Suppressor macrophage treated with lipopolysaccharide for 1 hour (primary cell): ENCODE results near the gene BCKDHB.

Source experiments
- DNase-seq, 3 donors: peaks; one replicate each; pipeline ENCODE4 v3.0.0-alpha.2; 2020 to 2022

Gene BCKDHB

GRCh38 chr6:80333342-80333741, 226.9 kb downstream of the BCKDHB start:
- no peak for DNase-seq

- DNase-seq, result no peak
These were observed 228.7 kb downstream of the BCKDHB start for GRCh38 chr6:80335121-80335531.

- DNase-seq, result no peak
These were observed 230.4 kb downstream of the BCKDHB start for GRCh38 chr6:80336911-80337310.

- peak; percentile 68 to 93 (median 81) for DNase-seq
These were observed 231.8 kb downstream of the BCKDHB start for GRCh38 chr6:80338201-80338836.

DNA sequence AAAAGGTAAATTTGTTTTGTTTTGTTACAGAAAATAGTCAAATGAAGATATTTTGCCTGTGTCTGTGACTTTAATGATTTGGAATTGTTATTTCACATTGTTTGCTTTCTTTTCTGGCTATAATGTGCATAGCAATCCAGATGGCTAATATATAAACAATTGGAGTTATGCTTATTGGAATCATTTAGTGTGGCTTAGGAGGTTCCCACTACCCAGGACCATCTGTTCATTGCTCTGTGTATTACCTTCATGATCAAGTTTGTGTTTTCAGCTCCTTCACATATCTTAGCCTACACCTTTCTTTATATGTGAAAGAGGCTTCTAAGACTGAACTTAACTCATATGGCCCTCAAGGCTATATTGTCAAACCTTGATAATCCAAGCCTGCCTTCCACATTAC, 232.9 kb downstream of the BCKDHB start:
- no peak for DNase-seq

- DNase-seq, result no peak
These were observed 233.8 kb downstream of the BCKDHB start for GRCh38 chr6:80340280-80340679.

GRCh38 chr6:80340686-80341085, 234.2 kb downstream of the BCKDHB start:
- DNase-seq, result no peak

DNA sequence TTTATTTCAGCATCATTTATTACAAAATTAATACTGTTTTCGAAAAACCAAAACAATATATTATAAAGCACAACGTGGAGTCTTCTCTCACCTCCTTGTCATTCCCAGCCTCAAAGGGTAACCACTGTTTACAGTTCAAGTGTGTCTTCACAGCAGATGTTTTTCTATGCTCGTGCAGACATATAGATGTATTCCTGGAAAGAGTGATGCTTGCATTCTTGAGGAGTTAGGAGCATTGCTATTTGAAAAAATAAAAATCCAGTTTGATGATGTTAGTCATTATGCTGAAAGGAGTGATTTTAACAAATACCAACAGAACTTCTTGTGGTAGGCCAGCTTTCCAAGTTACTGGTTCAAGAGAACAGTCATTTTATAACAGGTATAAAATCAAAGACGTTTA, 234.9 kb downstream of the BCKDHB start:
- DNase-seq, result no peak

- DNase-seq, result no peak
These were observed 237.0 kb downstream of the BCKDHB start for GRCh38 chr6:80343511-80343910.

DNA sequence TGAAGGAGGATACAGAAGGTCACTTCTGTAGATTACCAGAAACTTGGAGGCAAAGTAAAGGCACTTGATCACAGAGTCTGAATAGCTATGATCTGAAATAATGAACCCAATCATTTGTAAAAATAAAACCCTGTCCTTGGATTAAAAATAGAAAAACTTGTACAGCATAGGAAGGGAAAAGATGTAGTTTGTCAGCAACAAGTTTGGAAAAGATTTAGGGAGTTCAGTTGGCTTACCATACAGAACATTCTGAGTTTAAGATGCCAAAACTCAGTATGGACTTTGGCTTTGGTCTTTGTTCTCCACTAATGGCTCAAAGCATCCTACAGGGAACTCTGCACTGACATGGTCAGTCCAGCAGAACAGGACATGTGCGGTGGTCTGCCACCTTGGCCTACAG, 240.6 kb downstream of the BCKDHB start:
- DNase-seq, result no peak

GRCh38 chr6:80348263-80348662, 241.8 kb downstream of the BCKDHB start:
- no peak for DNase-seq

DNA sequence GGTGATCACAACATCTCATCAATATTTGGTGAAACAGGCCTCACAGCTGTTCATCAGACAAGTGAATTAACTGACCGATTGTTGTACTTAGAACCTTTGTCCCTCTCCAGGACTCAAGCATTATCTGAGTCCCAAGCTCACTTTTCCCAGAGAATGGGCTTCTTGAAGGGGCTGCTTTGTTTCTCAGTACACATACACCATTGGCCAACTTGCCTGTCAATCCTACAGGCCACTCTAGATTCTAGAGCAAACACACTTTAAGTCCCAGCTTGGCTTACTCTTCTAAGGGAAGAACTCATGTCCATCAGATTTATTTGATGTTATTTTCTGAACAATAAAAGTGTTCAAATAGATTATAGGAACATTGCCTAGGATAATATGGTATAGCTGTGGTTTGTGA, 249.5 kb downstream of the BCKDHB start:
- DNase-seq, result no peak

GRCh38 chr6:80356545-80356944, 250.1 kb downstream of the BCKDHB start:
- DNase-seq, result no peak

DNA sequence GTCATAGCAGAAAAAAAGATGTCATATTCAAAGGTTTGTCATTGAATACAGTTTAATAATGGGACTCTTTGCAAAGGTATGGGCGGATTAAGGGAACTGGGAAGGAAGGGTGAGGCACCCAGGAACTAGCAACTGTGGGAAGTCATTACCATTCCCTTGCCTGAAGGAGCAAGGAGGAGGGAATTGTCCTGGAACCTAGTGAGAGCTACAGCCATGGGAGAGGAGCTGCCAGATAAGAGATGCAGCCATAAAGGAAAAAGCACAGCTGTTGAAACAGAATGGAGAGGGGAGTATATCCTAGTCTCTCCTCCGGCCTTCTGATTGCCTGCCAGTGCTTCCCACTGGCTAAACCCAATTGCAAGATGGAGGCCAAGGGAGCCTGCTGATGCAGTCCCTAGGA, 250.6 kb downstream of the BCKDHB start:
- DNase-seq, result no peak

- DNase-seq, result no peak
These were observed 251.2 kb downstream of the BCKDHB start for GRCh38 chr6:80357674-80358073.

- no peak for DNase-seq
These were observed 257.1 kb downstream of the BCKDHB start for GRCh38 chr6:80363501-80364122.

DNA sequence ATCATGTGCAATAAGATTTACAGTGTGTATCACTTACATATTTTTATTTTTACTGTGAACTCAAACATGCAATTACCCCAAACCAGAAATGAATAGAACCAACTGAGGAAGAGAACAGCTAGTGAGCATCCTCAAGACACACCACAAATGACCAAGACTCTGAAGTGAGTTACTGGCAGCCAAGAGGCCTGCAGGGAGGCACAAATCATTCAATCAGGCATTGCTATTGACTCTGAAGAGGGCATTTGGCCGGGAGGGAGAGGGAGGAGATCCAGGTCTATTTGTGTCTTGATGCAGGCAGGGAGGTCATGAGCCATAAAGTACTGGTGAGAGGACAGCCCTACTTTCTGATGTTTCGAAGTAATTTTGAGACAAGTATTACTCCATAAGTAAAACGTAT, 257.7 kb downstream of the BCKDHB start:
- DNase-seq, result no peak

GRCh38 chr6:80366051-80366450, 259.6 kb downstream of the BCKDHB start:
- no peak for DNase-seq

- DNase-seq, result no peak
These were observed 260.2 kb downstream of the BCKDHB start for GRCh38 chr6:80366714-80367113.

- DNase-seq, result no peak
These were observed 269.9 kb downstream of the BCKDHB start for GRCh38 chr6:80376411-80376810.

- DNase-seq, result no peak
These were observed 274.1 kb downstream of the BCKDHB start for GRCh38 chr6:80380566-80380965.

DNA sequence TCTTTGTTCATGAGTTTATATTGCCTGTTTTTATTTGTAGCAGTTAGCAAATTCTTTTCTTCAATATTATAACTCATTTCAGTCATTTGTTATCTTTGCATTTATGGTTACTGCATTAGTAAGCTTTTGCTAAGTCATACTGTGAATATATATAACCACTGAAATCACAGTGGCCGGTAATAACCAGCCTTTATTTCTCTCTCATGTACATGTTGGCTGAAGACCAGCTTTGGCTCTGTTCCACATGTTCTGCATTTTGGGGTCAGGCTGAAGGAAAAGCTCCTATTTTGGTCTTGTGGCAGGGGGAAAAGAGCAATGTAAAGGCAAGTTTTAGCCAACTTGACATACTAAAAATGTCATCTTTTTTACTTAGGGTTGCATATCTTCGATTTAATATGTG, 276.3 kb downstream of the BCKDHB start:
- DNase-seq, result no peak

- DNase-seq, result peak; percentile 17 to 36 (median 29)
These were observed 282.0 kb downstream of the BCKDHB start for GRCh38 chr6:80388507-80388906.
